Ammon's horn (tissue), 1 donor: ENCODE data around the gene MARCHF9.

ENCODE experiments used
- DNase-seq: peaks from one replicate; pipeline ENCODE4 v3.0.0-alpha.2; 2016; ENCODE audit warnings: low spot score

The MARCHF9 gene

DNA sequence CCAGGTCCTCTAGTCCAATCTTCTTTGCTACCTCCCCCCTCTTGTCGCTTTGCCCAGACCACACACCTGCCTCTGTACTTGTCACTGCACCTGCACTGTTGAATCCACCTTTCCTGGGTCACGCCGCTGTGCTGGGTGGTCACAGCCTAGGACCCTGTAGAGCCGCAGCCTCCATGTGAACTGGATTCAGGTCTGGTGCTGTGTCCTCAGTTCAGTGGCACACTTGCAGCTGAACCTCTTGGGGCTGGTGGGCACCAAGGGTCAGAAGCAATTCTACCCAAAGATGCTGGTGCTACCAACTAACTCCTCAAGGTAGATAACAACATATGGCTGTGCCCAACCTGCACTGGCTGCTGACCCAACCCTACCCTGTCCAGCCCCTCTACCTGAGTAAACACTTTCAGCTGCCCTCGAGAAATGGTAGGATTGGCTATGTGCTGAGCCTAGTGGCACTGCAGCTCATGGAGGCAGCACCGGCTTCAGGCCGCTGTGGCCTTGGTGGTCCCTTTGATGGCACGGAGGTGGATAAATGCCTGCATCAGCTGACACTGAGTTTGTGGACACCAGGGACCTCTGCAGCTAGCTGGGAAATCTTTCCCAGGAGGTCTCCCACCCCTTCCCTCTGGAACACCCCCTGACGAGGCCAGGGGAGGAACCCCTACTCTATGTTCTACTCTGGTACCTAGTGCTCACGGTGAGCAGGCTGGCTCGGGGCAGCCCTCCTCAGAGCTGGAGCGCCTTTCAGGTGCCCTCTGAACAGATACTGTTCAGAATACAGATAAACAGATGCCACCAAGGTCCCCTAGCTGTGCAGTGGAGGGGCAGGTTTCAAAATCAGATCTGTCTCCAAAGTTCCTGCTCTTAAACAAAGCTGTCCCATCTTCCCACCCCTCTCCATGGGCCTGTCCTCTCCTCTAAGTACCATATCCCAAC is 30.6 kb upstream of the MARCHF9 start:
- peak; percentile 2 for DNase-seq

GRCh38 chr12:57724936-57725740 is 29.8 kb upstream of the MARCHF9 start:
- no peak for DNase-seq

GRCh38 chr12:57725851-57726150 is 29.1 kb upstream of the MARCHF9 start:
- no peak for DNase-seq

DNA sequence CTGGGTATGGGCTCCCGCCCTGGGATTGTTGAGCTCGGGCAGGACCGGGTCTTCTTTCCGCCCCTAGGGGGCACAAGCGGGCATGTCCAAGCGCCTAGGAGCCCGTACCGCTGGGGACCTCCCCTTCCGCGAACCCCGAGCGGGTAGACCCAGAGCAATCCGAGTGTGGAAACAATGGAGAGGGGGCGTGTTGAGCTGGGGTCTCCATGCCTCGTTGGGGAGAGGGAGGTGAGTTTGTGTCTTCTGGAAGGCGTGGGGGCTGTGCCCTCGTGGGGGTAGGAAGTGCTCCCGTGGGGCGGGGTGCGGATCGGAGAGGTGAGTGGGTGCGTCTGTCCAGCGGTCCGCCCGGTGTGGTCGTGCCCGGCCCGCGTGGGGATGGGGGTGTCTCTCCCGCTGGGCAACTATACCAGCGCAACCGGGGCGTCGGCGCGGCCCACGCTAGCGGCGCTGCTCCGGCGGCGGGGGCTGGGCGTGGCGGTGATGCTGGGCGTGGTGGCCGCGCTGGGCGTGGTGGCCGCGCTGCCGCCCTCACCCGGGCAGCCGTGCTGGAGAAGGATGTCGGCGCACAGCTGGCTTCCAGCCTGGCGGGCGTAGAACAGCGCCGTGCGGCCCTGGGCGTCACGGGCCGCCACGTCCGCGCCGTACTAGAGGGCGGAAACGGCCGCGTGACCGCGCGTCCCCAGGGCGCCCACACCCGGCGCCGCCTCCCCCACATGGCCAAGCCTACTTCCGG is 28.6 kb upstream of the MARCHF9 start:
- peak; percentile 66 for DNase-seq

DNA sequence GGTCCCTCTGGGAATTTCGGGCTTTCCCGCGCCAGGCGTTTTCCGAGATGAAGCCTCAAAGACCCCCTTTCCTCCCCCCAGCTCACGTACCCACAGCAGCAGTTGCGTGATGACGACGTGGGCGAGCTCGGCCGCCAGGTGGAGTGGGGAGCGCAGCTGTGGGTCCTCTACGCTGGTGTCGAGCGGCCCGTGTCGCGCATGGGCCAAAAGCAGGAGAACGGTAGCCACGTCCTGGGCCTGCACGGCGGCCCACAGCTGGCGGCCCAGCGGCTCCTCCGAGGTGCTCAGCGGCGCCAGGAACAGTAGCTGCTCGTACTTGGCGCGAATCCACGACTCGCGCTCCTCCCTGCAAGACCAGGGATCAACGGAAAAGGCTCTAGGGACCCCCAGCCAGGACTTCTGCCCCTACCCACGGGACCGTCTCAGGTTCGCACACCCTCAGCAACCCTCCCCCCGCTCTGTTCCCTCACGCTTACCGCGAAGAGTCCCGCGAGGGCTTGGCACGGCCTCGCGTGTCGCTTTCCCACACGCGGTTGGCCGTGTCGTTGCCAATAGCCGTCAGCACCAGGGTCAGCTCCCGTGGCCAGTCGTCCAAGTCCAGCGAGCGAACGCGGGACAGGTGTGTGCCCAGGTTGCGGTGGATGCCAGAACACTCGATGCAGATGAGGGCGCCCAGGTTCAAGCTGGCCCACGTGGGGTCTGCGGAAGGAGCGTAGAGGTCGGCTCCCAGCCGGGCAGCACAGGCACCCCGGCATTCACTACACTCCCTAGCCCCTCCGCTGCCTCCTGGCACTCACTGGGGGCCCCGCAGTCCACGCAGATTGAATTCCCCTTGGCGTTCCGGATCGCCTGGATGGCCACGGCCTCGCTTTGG is 27.8 kb upstream of the MARCHF9 start:
- DNase-seq, result no peak

- DNase-seq, result no peak
Measured at GRCh38 chr12:57727758-57728395, 27.0 kb upstream of the MARCHF9 start.

DNA sequence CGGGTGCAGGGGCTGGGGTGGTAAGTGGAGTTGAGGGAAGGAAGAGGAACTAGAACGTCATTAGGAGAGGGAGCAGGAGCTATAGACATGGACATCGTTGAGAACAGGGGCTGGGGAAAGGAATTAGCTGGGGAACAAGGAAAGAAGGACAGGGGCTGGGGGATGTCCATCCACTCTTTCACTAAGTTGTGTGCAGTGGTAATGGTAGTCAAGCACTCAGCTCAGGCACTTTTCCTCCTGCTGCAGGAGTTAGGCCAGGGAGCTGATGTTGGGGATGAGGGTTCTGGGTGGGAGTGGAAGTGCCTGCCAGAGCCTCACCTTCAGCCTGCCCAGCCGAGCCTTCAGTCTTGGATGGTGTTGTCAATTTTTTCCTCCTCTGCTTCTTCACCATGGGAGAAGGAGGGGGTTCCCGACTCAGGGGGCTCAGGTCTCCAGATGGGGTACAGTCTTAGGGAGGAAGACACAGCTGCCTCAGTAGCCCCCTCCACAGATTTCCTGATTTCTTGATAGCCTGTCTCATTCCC is 25.5 kb upstream of the MARCHF9 start:
- DNase-seq, result no peak

DNA sequence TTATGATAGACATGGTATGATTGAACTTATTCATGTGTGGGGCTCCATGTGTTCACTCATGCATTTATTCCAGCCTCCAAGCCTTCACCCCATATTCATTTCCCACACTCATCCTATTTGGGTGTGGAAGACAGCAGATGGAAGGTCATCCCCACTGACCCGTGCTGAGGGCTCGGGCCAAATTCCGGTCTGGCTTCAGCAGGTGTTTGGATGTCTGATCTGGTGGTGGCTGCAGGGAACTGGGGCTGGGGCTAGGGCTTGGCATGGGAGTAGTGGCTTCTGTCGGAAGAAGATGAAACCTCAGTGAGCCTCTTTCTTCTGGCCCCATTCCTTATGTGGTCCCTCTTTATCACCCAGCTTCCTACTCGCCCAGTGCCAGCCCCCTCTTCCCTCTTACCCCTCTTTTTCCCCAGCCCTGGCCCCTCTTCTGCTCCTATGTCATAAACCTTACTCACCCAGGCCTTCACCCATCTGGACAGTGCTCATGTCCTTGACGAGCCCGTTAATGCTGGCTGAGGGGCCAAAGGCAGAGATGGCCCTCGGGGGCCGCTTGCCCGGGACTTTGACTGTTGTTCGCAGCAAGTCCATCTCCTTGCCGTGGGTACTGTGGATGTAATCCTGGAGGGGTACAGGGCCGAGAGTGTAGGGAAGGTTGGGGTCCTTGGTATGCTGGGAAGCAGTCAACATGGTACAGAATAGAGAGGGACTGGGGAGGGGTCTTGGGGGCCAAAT is 24.4 kb upstream of the MARCHF9 start:
- DNase-seq, result no peak

DNA sequence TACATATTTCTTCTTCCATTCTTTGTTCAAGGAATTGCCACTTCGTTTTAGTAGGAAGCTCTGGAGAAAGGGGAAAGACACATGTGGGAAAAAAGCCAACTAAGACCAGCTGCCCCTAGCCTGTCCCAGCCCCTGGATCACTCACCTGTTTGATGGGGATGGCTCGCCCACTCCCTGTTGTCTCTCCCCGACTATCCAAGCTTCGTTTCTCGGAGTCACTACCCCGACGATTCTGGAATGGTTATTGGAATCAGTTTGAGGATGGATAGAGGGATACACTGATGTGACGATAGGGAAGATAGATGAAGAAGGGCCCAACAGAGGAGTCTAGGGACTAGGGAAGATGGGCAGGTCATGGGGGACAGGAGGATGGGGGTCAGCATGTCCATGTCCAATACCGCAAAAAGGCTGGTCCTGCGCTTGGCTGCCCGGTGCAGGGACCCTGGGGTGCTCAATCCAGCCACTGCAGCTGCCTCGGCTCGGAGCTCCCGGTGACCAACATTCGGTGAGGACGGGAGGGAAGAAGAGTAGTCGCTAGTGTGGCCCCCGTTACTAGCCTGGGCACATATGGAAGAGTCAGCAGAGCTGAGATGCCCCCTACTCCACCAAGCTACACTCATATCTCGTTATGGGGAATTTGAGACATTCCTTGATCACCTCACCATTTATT is 23.4 kb upstream of the MARCHF9 start:
- no peak for DNase-seq

DNA sequence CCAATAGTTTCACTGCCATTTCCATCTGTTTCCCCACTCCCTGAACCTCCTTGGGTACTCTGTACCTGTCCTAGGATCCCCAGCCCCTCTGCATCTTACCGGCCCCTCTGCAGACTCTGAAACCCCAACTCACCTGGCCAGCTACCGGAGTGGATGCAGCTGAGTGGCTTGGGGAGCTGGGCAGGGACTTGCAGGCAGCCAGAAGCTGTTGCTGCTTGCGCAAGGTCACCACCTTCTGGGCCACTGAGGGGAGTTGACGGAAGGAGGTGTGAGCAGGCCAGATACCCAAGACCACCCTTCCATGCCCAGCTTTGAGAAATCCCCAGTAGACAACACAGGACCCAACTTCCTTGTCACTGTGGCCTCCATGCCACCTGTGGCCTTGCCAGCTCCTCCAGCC is 22.6 kb upstream of the MARCHF9 start:
- DNase-seq, result no peak

GRCh38 chr12:57732726-57733593 is 21.9 kb upstream of the MARCHF9 start:
- no peak for DNase-seq

DNA sequence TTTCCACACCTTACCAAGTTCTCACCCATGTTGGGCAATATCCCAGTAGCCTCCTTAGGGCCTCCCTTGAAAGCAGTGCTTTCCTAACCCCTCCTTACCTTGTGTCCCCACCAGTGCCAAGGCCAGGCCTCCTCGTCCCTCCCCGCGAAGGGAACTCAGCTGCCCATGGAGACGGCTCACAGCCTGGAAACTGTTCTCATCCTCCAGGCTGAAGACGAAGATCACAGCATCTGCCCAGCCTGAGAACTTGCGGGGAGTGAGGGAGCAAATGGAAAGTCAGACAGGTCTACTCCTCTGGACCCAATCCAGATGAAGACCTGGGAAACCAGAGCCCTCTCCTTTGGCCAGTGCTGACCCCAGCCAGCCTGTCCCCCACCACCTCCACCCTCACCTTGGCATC is 21.0 kb upstream of the MARCHF9 start:
- no peak for DNase-seq

DNA sequence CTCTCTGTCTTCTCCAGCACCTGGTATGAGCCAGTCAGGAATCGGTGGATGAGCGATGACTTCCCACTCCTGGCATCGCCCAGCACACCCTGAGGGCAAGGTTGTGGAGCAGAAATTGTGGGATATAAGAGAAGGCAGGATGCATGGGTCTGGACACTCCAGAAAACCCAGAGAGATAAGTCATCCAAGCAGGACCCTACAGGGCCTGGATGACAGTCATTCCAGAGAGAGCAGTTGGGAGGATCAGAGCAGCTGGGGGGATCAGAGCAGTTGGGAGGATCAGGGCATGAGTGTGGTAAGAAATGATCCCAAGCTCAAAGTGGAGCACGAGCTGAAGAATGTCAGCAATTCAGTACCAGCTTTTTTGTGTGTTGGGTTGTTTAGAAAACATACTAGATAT is 20.3 kb upstream of the MARCHF9 start:
- DNase-seq, result no peak

DNA sequence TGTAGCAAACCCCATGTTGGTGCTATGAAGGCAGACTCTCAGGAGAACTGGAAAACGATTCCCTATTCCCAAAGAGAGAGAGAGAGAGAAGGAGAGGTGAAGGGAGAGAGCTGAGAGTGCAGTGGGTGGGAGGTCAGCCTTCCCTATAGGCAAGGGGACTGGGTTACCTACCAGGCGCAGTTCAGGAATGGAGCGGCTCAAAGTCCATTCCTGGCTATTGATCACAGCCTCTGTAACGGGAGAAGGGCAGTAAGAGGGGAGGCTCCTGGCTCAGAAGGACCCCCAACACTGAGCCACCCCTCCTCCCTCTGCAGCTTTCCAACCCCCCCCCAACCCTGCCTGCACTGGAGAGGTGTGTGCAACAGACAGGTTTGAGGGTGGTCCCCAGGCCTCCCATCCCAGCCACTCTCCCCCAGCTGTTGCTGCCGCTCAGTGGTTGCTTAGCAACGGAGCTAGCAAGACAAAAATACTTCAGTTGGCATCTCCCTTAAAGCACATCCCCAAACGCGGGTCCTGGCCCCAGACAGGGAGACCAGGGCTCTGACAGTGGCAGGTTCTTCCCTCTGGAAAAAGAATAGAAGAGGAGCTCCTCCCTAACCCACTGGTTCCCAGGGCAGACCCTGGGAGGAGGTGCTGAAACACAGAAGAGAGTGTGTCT is 19.6 kb upstream of the MARCHF9 start:
- no peak for DNase-seq

GRCh38 chr12:57735952-57736740 is 18.8 kb upstream of the MARCHF9 start:
- DNase-seq, result peak; percentile 59

- no peak for DNase-seq
Measured at GRCh38 chr12:57736741-57737466, 18.0 kb upstream of the MARCHF9 start.
